Panc1 (cell line): ENCODE measurements around the gene PRF1. TPM values are rescaled to one million over a fixed set of nuclear protein-coding genes. Genes with fewer than 3 reads are reported as not detected.

Source experiments
- ATAC-seq: fragments of 200-7000 bp; cut with Tn5 transposase; 2 replicates; pipeline ENCODE4 v1.9.1; 2020; ENCODE audit warnings: mild to moderate bottlenecking, moderate library complexity
- BruUV-seq: library from RNA; stranded (reverse); fragments of 400-500 nt; replicated peaks from 2 replicates; lab custom pipeline; 2021; lab: Mats Ljungman, UMichigan
- CTCF ChIA-PET: fragments of 300-600 bp; sonication (Branson Sonifier 250); formaldehyde crosslinking; loops from one replicate; lab custom pipeline; 2022; ENCODE audit warnings: antibody characterized with exemption; lab: Charles Lee
- POLR2A ChIA-PET: fragments of 300-600 bp; sonication (Branson Sonifier 250); formaldehyde crosslinking; loops from one replicate; lab custom pipeline; 2022; ENCODE audit warnings: antibody characterized with exemption; lab: Charles Lee
- DNase-seq: peaks from one replicate; pipeline ENCODE4 v3.0.0-alpha.2; 2010; ENCODE audit warnings: low read depth, low spot score
- H3K27ac ChIP-seq: 2 replicates; pipeline ENCODE4 v1.5.1; 2011; ENCODE audit warnings: mild to moderate bottlenecking, low read length, inconsistent platforms
- H3K27me3 ChIP-seq: fragments of 200-500 bp; sonication (Bioruptor generic); 2 replicates; pipeline ENCODE4 v1.6.0; 2014; ENCODE audit warnings: low read length, inconsistent platforms; ENCODE audit not compliant: control insufficient read depth, insufficient read depth
- H3K36me3 ChIP-seq: fragments of 200-500 bp; sonication (Bioruptor generic); 2 replicates; pipeline ENCODE4 v1.5.1; 2014; ENCODE audit warnings: inconsistent platforms, mild to moderate bottlenecking, low read length, moderate library complexity; ENCODE audit not compliant: control insufficient read depth, insufficient read depth
- H3K4me1 ChIP-seq: 2 replicates; pipeline ENCODE4 v1.5.1; 2011; ENCODE audit warnings: inconsistent platforms, mild to moderate bottlenecking, low read length, moderate library complexity; ENCODE audit not compliant: control insufficient read depth, insufficient read depth
- H3K4me3 ChIP-seq, 2 experiments: 2 replicates each; pipeline ENCODE4 v1.5.1; 2011 to 2012; ENCODE audit warnings: low read depth in 2 of 2, low read length in 2 of 2, mild to moderate bottlenecking in 2 of 2, inconsistent platforms in 1 of 2, moderate library complexity in 1 of 2
- H3K9me3 ChIP-seq: fragments of 200-500 bp; sonication (Bioruptor generic); 2 replicates; pipeline ENCODE4 v1.5.1; 2014; ENCODE audit warnings: low read depth, mild to moderate bottlenecking, inconsistent platforms, low read length, moderate library complexity; ENCODE audit not compliant: control insufficient read depth, insufficient read depth
- CTCF ChIP-seq: fragments of 450-650 bp; IDR thresholded peaks from 2 replicates; pipeline ENCODE4 v1.5.1; 2017; ENCODE audit warnings: mild to moderate bottlenecking
- POLR2AphosphoS5 ChIP-seq: IDR thresholded peaks from 2 replicates; pipeline ENCODE4 v1.6.1; 2012; ENCODE audit warnings: mild to moderate bottlenecking, low read depth, low read length, moderate library complexity
- REST ChIP-seq, 2 experiments: IDR thresholded peaks; 2 replicates each; pipeline ENCODE4 v1.6.1; 2011 to 2012; ENCODE audit warnings: low read depth in 2 of 2, control low read depth in 1 of 2, low read length in 1 of 2, mild to moderate bottlenecking in 1 of 2, moderate library complexity in 1 of 2; ENCODE audit not compliant: insufficient read depth in 1 of 2
- SIN3A ChIP-seq: IDR thresholded peaks from 2 replicates; pipeline ENCODE4 v1.6.1; 2012; ENCODE audit warnings: low read depth, mild to moderate bottlenecking, low read length, moderate library complexity, borderline replicate concordance; ENCODE audit not compliant: insufficient read depth
- TCF7L2 ChIP-seq: IDR thresholded peaks from 2 replicates; pipeline ENCODE4 v1.6.1; 2011; ENCODE audit warnings: mild to moderate bottlenecking, low read depth, low read length, inconsistent platforms
- in situ Hi-C: cut with HindIII; loops from 2 replicates; pipeline ENCODE4 v1.10.0; 2016; ENCODE audit warnings: low sequenced_read_pairs, low pct_unique_long_range_greater_than_20kb
- intact Hi-C: fragments of 100-400 bp; cut with micrococcal nuclease; formaldehyde crosslinking; loops from one replicate; pipeline ENCODE4 v1.10.0; 2022; ENCODE audit not compliant: unreplicated experiment
- total RNA-seq: library from RNA; stranded (reverse); gene quantifications from one replicate; pipeline ENCODE4 v1.2.1, GENCODE V29; 2021; ENCODE audit not compliant: unreplicated experiment

Gene PRF1
- total RNA-seq, 1 experiment from 2014 or later = not detected

- DNase-seq (no peak), ATAC-seq (no peak)
- in situ Hi-C loops = no loop called here
- TF ChIP-seq POLR2AphosphoS5 = no peak
- no peak for TF ChIP-seq CTCF
- no peak for TF ChIP-seq TCF7L2
- no peak for TF ChIP-seq REST (IDR thresholded peaks at IDR 0.05; ENCODE audit: insufficient read depth in 1 of 2, low read depth in 2 of 2, low read length in 1 of 2)
- no peak for TF ChIP-seq SIN3A
- no peak overlapping the region for H3K4me3 ChIP-seq
- BruUV-seq = no TSS peak
- peaks cover 23% of the 10 kb centered on the region for H3K27me3 ChIP-seq
- H3K36me3 ChIP-seq = no peaks in the 10 kb centered on the region
- POLR2A ChIA-PET = no interaction called here
- no peaks in the 10 kb centered on the region for H3K4me1 ChIP-seq
- CTCF ChIA-PET = interaction anchor here (0.7 kb wide), 1 partner anchor 96 kb away, joined by 8 read pairs; no protein-coding TSS in a partner anchor
- H3K27ac ChIP-seq = no peak overlapping the region
- intact Hi-C loops = loop anchor here (5.0 kb wide), 1 partner anchor 264 kb away; no protein-coding TSS in a partner anchor
- H3K9me3 ChIP-seq = peaks cover 13% of the 10 kb centered on the region; the same call in 1 of the 2 replicates
These were observed 15.4 kb upstream of the PRF1 start for GRCh38 chr10:70617798-70618568.

GRCh38 chr10:70616761-70617160 lies 14.2 kb upstream of the PRF1 start:
- peaks cover 13% of the 10 kb centered on the region; the same call in 1 of the 2 replicates for H3K9me3 ChIP-seq
- no peak for ATAC-seq
- no peak for TF ChIP-seq REST (IDR thresholded peaks at IDR 0.05; ENCODE audit: insufficient read depth in 1 of 2, low read depth in 2 of 2, low read length in 1 of 2)
- no peak for TF ChIP-seq POLR2AphosphoS5
- TF ChIP-seq CTCF = no peak
- TF ChIP-seq SIN3A = no peak
- TF ChIP-seq TCF7L2 = no peak
- no peak overlapping the region for H3K27ac ChIP-seq
- intact Hi-C loops (loop anchor here (5.0 kb wide), 1 partner anchor 266 kb away; no protein-coding TSS in a partner anchor), in situ Hi-C loops (no loop called here)
- DNase-seq = no peak
- H3K27me3 ChIP-seq = peaks cover 23% of the 10 kb centered on the region
- no TSS peak for BruUV-seq
- no peaks in the 10 kb centered on the region for H3K4me1 ChIP-seq
- no peak overlapping the region for H3K4me3 ChIP-seq
- POLR2A ChIA-PET = no interaction called here
- H3K36me3 ChIP-seq = no peaks in the 10 kb centered on the region
- CTCF ChIA-PET = no interaction called here
